H1 (cell line): Measurements from ENCODE around the gene RBM18. TPM values are rescaled to one million over a fixed set of nuclear protein-coding genes. Genes with fewer than 3 reads are reported as not detected.

Experiments used
- CTCF ChIA-PET: fragments of 300-600 bp; sonication (Branson Sonifier 250); formaldehyde crosslinking; loops from one replicate; lab custom pipeline; 2021; ENCODE audit not compliant: partially characterized antibody; lab: Charles Lee
- POLR2A ChIA-PET: fragments of 300-600 bp; sonication (Branson Sonifier 250); formaldehyde crosslinking; loops from one replicate; lab custom pipeline; 2021; ENCODE audit warnings: inconsistent platforms; ENCODE audit not compliant: partially characterized antibody; lab: Charles Lee
- DNase-seq, 2 experiments: peaks; one replicate each; pipeline versions ENCODE4 v3.0.0 to v3.0.0-alpha.2; 2010 to 2022; ENCODE audit warnings: low spot score in 2 of 2, low read depth in 1 of 2, mixed read lengths in 1 of 2
- FAIRE-seq: peaks from 2 replicates; lab custom pipeline; 2011; peaks lifted over from hg19 to GRCh38; lab: Jason Lieb, UNC
- H2AFZ ChIP-seq: 2 replicates; pipeline ENCODE4 v1.8.1; 2012; ENCODE audit warnings: low read length, inconsistent platforms
- H2AK5ac ChIP-seq: 2 replicates; pipeline ENCODE4 v1.6.1; 2013; ENCODE audit warnings: low read depth, low read length
- H2BK120ac ChIP-seq: replicated peaks from 2 replicates; pipeline ENCODE3; 2013; ENCODE audit warnings: low read depth, low read length, inconsistent platforms
- H2BK12ac ChIP-seq: 2 replicates; pipeline ENCODE4 v1.6.1; 2013; ENCODE audit warnings: low read depth, low read length
- H2BK15ac ChIP-seq: 2 replicates; pipeline ENCODE4 v1.6.1; 2013; ENCODE audit warnings: low read length
- H2BK20ac ChIP-seq: 2 replicates; pipeline ENCODE4 v1.6.1; 2013; ENCODE audit warnings: low read length
- H2BK5ac ChIP-seq: 2 replicates; pipeline ENCODE4 v1.6.1; 2013; ENCODE audit warnings: low read depth, low read length
- H3K14ac ChIP-seq: 2 replicates; pipeline ENCODE4 v1.6.1; 2013; ENCODE audit warnings: inconsistent platforms; ENCODE audit not compliant: insufficient read length
- H3K18ac ChIP-seq: 2 replicates; pipeline ENCODE4 v1.6.1; 2013; ENCODE audit warnings: low read length; ENCODE audit errors: extremely low read depth
- H3K23ac ChIP-seq: 2 replicates; pipeline ENCODE4 v1.6.1; 2013; ENCODE audit warnings: inconsistent platforms; ENCODE audit not compliant: insufficient read length
- H3K23me2 ChIP-seq: 2 replicates; pipeline ENCODE4 v1.6.1; 2013; ENCODE audit warnings: low read depth, low read length
- H3K27ac ChIP-seq: 2 replicates; pipeline ENCODE4 v1.6.1; 2011; ENCODE audit warnings: low read depth, low read length, inconsistent platforms
- H3K27me3 ChIP-seq, 4 experiments: replicated peaks in 1 of 4; 1 replicate in 1 of 4; 2 replicates in 3 of 4; pipeline versions ENCODE4 v1.6.1 to v1.8.1; 2011 to 2013; ENCODE audit warnings: low read length in 3 of 4, mild to moderate bottlenecking in 3 of 4, inconsistent platforms in 2 of 4, mixed read lengths in 2 of 4, moderate library complexity in 1 of 4; ENCODE audit not compliant: control insufficient read depth in 3 of 4, insufficient read depth in 3 of 4; ENCODE audit errors: extremely low read depth in 1 of 4
- H3K36me3 ChIP-seq, 4 experiments: 2 replicates each; pipeline versions ENCODE4 v1.6.1 to v1.8.1; 2011 to 2013; ENCODE audit warnings: mild to moderate bottlenecking in 4 of 4, low read length in 3 of 4, moderate library complexity in 2 of 4, control low read depth in 1 of 4, inconsistent platforms in 1 of 4; ENCODE audit not compliant: insufficient read depth in 4 of 4, control insufficient read depth in 2 of 4
- H3K4ac ChIP-seq: replicated peaks from 2 replicates; pipeline ENCODE3; 2013; ENCODE audit warnings: low read length, low read depth, mixed read lengths, inconsistent platforms; ENCODE audit not compliant: insufficient read length
- H3K4me1 ChIP-seq, 4 experiments: replicated peaks in 1 of 4; 1 replicate in 1 of 4; 2 replicates in 3 of 4; pipeline versions ENCODE4 v1.6.1 to v1.8.1; 2011 to 2013; ENCODE audit warnings: low read length in 3 of 4, inconsistent platforms in 2 of 4, mixed read lengths in 1 of 4; ENCODE audit not compliant: insufficient read depth in 4 of 4, control insufficient read depth in 3 of 4
- H3K4me2 ChIP-seq, 2 experiments: 2 replicates each; pipeline versions ENCODE4 v1.6.1 to v1.8.1; 2011 to 2013; ENCODE audit warnings: low read depth in 2 of 2, low read length in 2 of 2, control low read depth in 1 of 2, inconsistent platforms in 1 of 2, mild to moderate bottlenecking in 1 of 2; ENCODE audit not compliant: insufficient read depth in 1 of 2
- H3K4me3 ChIP-seq, 4 experiments: fragments of 200-600, 300-600 bp in 1 of 4; sonication (generic), shearing (Covaris generic), sonication (Bioruptor Twin) in 1 of 4; 2 replicates each; pipeline versions ENCODE4 v1.5.1 to v1.8.1; 2011 to 2016; ENCODE audit warnings: low read length in 4 of 4, low read depth in 3 of 4, control low read depth in 2 of 4, inconsistent platforms in 2 of 4, mild to moderate bottlenecking in 2 of 4, mixed read lengths in 1 of 4, moderate library complexity in 1 of 4; ENCODE audit not compliant: insufficient read depth in 2 of 4; ENCODE audit errors: extremely low read depth in 1 of 4
- H3K56ac ChIP-seq: replicated peaks from 2 replicates; pipeline ENCODE3; 2013; ENCODE audit warnings: low read depth, mild to moderate bottlenecking, mixed read lengths, low read length, inconsistent platforms; ENCODE audit not compliant: insufficient read length
- H3K79me1 ChIP-seq: 2 replicates; pipeline ENCODE4 v1.6.1; 2013; ENCODE audit warnings: low read depth, low read length, control low read depth
- H3K79me2 ChIP-seq, 2 experiments: 2 replicates each; pipeline versions ENCODE4 v1.6.1 to v1.8.1; 2012 to 2013; ENCODE audit warnings: low read length in 2 of 2, mild to moderate bottlenecking in 2 of 2, inconsistent platforms in 1 of 2; ENCODE audit not compliant: insufficient read depth in 2 of 2, control insufficient read depth in 1 of 2
- H3K9ac ChIP-seq, 4 experiments: replicated peaks in 1 of 4; 1 replicate in 1 of 4; 2 replicates in 3 of 4; pipeline versions ENCODE4 v1.6.1 to v1.8.1; 2011 to 2013; ENCODE audit warnings: low read depth in 3 of 4, low read length in 3 of 4, control low read depth in 2 of 4, mild to moderate bottlenecking in 2 of 4, moderate library complexity in 2 of 4, inconsistent platforms in 1 of 4; ENCODE audit errors: extremely low read depth in 1 of 4
- H3K9me3 ChIP-seq, 2 experiments: 2 replicates each; pipeline versions ENCODE4 v1.6.1 to v1.8.1; 2012 to 2013; ENCODE audit warnings: mild to moderate bottlenecking in 2 of 2, moderate library complexity in 2 of 2, control low read depth in 1 of 2, inconsistent platforms in 1 of 2, low read depth in 1 of 2, low read length in 1 of 2, mixed read lengths in 1 of 2; ENCODE audit not compliant: insufficient read depth in 2 of 2
- H4K20me1 ChIP-seq, 2 experiments: replicated peaks in 1 of 2; 2 replicates each; pipeline versions ENCODE3 to v1.8.1; 2011 to 2013; ENCODE audit warnings: inconsistent platforms in 2 of 2, low read length in 2 of 2, mild to moderate bottlenecking in 1 of 2; ENCODE audit not compliant: insufficient read depth in 2 of 2, control insufficient read depth in 1 of 2
- H4K5ac ChIP-seq: 2 replicates; pipeline ENCODE4 v1.6.1; 2013; ENCODE audit warnings: low read length, low read depth, mixed read lengths, inconsistent platforms; ENCODE audit not compliant: insufficient read length
- H4K8ac ChIP-seq: 2 replicates; pipeline ENCODE4 v1.8.0; 2013; ENCODE audit warnings: mild to moderate bottlenecking, moderate library complexity, low read length, inconsistent platforms; ENCODE audit not compliant: insufficient read depth; ENCODE audit errors: extremely low read depth
- H4K91ac ChIP-seq: replicated peaks from 2 replicates; pipeline ENCODE3; 2013; ENCODE audit warnings: low read length, mixed read lengths, inconsistent platforms; ENCODE audit not compliant: insufficient read length
- RXRA ChIP-seq: IDR thresholded peaks from 2 replicates; pipeline ENCODE4 v1.6.1; 2011; ENCODE audit warnings: low read depth, mild to moderate bottlenecking, low read length, moderate library complexity; ENCODE audit not compliant: insufficient read depth
- SP2 ChIP-seq: IDR thresholded peaks from 2 replicates; pipeline ENCODE4 v1.6.1; 2012; ENCODE audit warnings: mild to moderate bottlenecking, low read length, inconsistent platforms
- WGBS, 2 experiments: shearing (Covaris generic) in 1 of 2; methylation state at CpG; one replicate each; pipeline versions ENCODE4 v1.1.6 to v1.1.7; 2013 to 2015; ENCODE audit warnings: low lambda C conversion rate in 2 of 2, mixed read lengths in 2 of 2, inconsistent platforms in 1 of 2, low coverage in 1 of 2, missing lambda C conversion rate in 1 of 2; ENCODE audit not compliant: insufficient replicate concordance in 2 of 2, insufficient coverage in 1 of 2, insufficient read length in 1 of 2; ENCODE audit errors: extremely low coverage in 1 of 2, missing lambda C conversion rate in 1 of 2; 5-methylcytosine and 5-hydroxymethylcytosine counted together
- polyA plus RNA-seq, 7 experiments: library from polyadenylated mRNA; depleted of rRNA in 3 of 7; stranded (reverse) in 5 of 7; unstranded in 2 of 7; fragments of >200 nt in 5 of 7; fragments of 200-250 nt in 2 of 7; gene quantifications; 1 replicate in 5 of 7; 2 replicates in 1 of 7; 4 replicates in 1 of 7; pipeline versions ENCODE4 v1.2.1 to v1.2.3, GENCODE V29; 2011 to 2013; ENCODE audit warnings: missing spikeins in 2 of 7, mixed read lengths in 2 of 7
- total RNA-seq: library from RNA; stranded (reverse); fragmentation: NEBNext Ultra II Directional; extraction: Animal tissue kit (Norgen Biotek cat#: 25700); gene quantifications from 2 replicates; pipeline ENCODE4 v1.2.1, GENCODE V29; 2021
- TF ChIP-seq, protein P1 (sequence below), 3 experiments: IDR thresholded peaks; 1 replicate in 2 of 3; 2 replicates in 1 of 3; pipeline versions ENCODE4 v1.5.1 to v1.6.1; 2011; ENCODE audit warnings: low read length in 3 of 3, mild to moderate bottlenecking in 3 of 3, inconsistent platforms in 2 of 3, low read depth in 1 of 3, moderate library complexity in 1 of 3; ENCODE audit not compliant: insufficient read depth in 1 of 3; ENCODE audit errors: control extremely low read depth in 1 of 3

RBM18 gene
- total and polyA plus RNA-seq, 2 of the 8 experiments (the other 6 are each of a cell fraction or from before 2014, with no cell fraction given) = 5.9 to 14.3 TPM

DNA sequence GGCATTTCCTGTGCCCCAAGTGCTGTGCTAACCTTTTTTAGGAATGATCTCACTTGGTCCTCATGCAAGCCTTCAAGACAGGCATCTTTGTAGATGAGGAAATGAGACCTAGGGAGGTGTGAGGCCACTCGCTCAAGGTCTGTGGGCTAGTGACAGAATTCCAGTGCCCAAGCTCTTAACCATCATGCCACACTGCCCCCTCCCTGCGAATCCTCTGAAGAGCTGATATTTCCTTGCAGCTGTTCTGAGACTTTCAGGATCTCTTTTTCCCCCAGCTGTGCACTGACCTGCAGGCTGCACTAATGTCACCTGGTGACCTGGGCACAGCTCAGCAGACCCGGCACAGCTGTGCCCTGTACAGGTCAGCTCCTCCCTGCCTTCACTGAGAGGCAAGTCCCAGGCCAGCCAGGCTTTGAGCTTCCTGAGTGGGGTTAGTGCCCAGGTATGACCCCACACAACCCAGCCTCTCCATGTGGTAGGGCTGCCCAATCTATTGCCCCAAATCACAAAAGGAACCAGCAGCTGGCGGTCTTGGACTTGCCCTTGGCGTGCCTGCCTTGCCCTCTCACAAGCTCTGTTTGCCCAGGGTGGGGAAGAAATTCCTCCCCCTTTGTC, 72.3 kb downstream of the RBM18 start:
- Histone ChIP-seq H3K4me3 (no peak overlapping the region), H4K91ac (no peak overlapping the region), H3K14ac (no peak overlapping the region), H3K36me3 (no peaks in the 10 kb centered on the region), H3K56ac (no peak overlapping the region), H4K5ac (no peak overlapping the region), H3K23ac (no peak overlapping the region), H2BK5ac (peak overlapping the region; percentile 31; the same call in 1 of the 2 replicates), H2BK15ac (peak overlapping the region; percentile 66; the same call in 1 of the 2 replicates), H3K79me1 (no peaks in the 10 kb centered on the region), H2AK5ac (no peak overlapping the region), H2AFZ (peak overlapping the region; percentile 63; the same call in 1 of the 2 replicates), H2BK120ac (no peak overlapping the region), H3K4me2 (no peak overlapping the region), H4K8ac (no peak overlapping the region), H3K9ac (no peak overlapping the region), H3K23me2 (no peaks in the 10 kb centered on the region), H3K27me3 (no peaks in the 10 kb centered on the region; a peak in 1 of 7 replicates), H3K9me3 (no peaks in the 10 kb centered on the region)
- CTCF ChIA-PET = interaction anchor here (0.8 to 2.4 kb wide), 15 partner anchors 10 to 153 kb away, joined by 3 to 13 read pairs (median 3); partner anchors contain the start of gene NDUFA8
- 83% methylated on average over 5 of the region's 5 CpGs; no CpG with 5 or more reads in 1 of the 2 experiments for WGBS, 2 experiments
- no peak for FAIRE-seq
- TF ChIP-seq RXRA = no peak
- TF ChIP-seq, protein P1, sequence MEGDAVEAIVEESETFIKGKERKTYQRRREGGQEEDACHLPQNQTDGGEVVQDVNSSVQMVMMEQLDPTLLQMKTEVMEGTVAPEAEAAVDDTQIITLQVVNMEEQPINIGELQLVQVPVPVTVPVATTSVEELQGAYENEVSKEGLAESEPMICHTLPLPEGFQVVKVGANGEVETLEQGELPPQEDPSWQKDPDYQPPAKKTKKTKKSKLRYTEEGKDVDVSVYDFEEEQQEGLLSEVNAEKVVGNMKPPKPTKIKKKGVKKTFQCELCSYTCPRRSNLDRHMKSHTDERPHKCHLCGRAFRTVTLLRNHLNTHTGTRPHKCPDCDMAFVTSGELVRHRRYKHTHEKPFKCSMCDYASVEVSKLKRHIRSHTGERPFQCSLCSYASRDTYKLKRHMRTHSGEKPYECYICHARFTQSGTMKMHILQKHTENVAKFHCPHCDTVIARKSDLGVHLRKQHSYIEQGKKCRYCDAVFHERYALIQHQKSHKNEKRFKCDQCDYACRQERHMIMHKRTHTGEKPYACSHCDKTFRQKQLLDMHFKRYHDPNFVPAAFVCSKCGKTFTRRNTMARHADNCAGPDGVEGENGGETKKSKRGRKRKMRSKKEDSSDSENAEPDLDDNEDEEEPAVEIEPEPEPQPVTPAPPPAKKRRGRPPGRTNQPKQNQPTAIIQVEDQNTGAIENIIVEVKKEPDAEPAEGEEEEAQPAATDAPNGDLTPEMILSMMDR (IDR thresholded peaks at IDR 0.05; ENCODE audit: control extremely low read depth in 1 of 3, insufficient read depth in 1 of 3, low read depth in 1 of 3, low read length in 3 of 3) = peak in 1 of 3 experiments; percentile 13; a peak in 1 of 4 replicates
- TF ChIP-seq SP2 = no peak
- TF ChIP-seq, all 59 proteins: peak for 1
- Histone ChIP-seq H3K18ac (no peak overlapping the region), H2BK20ac (no peak overlapping the region), H4K20me1 (no peaks in the 10 kb centered on the region), H3K4ac (no peak overlapping the region), H3K4me1 (peaks cover 0 to 3% (median 1%) of the 10 kb centered on the region in 4 experiments; a peak in 2 of 7 replicates), H3K27ac (no peak overlapping the region), H3K79me2 (no peaks in the 10 kb centered on the region), H2BK12ac (peak overlapping the region; percentile 75; the same call in 1 of the 2 replicates)
- no peak for DNase-seq
- POLR2A ChIA-PET = interaction anchor here (0.8 to 1.7 kb wide), 2 partner anchors 11 to 95 kb away, joined by 3 read pairs; no protein-coding TSS in a partner anchor
